H1 (cell line): ENCODE measurements around the gene C4orf33. TPM values are rescaled to one million over a fixed set of nuclear protein-coding genes. Genes with fewer than 3 reads are reported as not detected.
A peak's percentile ranks its signal among the peaks of the same experiment; 100 is the strongest.

Experiments used
- ASH2L ChIP-seq: fragments of 200-600, 300-600 bp; sonication (generic); IDR thresholded peaks from one replicate; pipeline ENCODE4 v1.7.1; 2017; ENCODE audit warnings: low read length
- BCL11A ChIP-seq, 2 experiments: IDR thresholded peaks; one replicate each; pipeline ENCODE4 v1.6.1; 2011; ENCODE audit warnings: low read depth in 2 of 2, low read length in 2 of 2, mild to moderate bottlenecking in 2 of 2
- CHD1 ChIP-seq: IDR thresholded peaks from 2 replicates; pipeline ENCODE4 v1.6.1; 2012; ENCODE audit warnings: low read depth, low read length, improper control_type of control experiment
- CREB1 ChIP-seq: IDR thresholded peaks from 2 replicates; pipeline ENCODE4 v1.6.1; 2012; ENCODE audit warnings: inconsistent platforms
- CTBP2 ChIP-seq: IDR thresholded peaks from 2 replicates; pipeline ENCODE4 v1.7.0; 2011; ENCODE audit warnings: borderline replicate concordance, mild to moderate bottlenecking, moderate library complexity, mixed read lengths, low read length; ENCODE audit not compliant: insufficient read depth, insufficient read length
- FOSL1 ChIP-seq: IDR thresholded peaks from 2 replicates; pipeline ENCODE4 v1.6.1; 2011; ENCODE audit warnings: mild to moderate bottlenecking, low read depth, low read length, moderate library complexity; ENCODE audit not compliant: insufficient read depth
- GTF2F1 ChIP-seq: IDR thresholded peaks from 2 replicates; pipeline ENCODE4 v1.6.1; 2012; ENCODE audit warnings: low read depth, low read length, improper control_type of control experiment, borderline replicate concordance
- HDAC2 ChIP-seq, 2 experiments: fragments of 300-600 bp in 1 of 2; sonication (generic) in 1 of 2; IDR thresholded peaks; 2 replicates each; pipeline ENCODE4 v1.6.1; 2011 to 2012; ENCODE audit warnings: low read depth in 2 of 2, low read length in 2 of 2, mild to moderate bottlenecking in 2 of 2, moderate library complexity in 2 of 2, borderline replicate concordance in 1 of 2, inconsistent platforms in 1 of 2
- KDM1A ChIP-seq: fragments of 200-600, 300-600 bp; sonication (generic); IDR thresholded peaks from 2 replicates; pipeline ENCODE4 v1.7.1; 2016; ENCODE audit warnings: mild to moderate bottlenecking, low read length, borderline replicate concordance
- KDM4A ChIP-seq: IDR thresholded peaks from one replicate; pipeline ENCODE4 v1.7.1; 2012; ENCODE audit warnings: low read depth, mild to moderate bottlenecking, moderate library complexity, low read length, inconsistent platforms; ENCODE audit not compliant: severe bottlenecking
- NANOG ChIP-seq: IDR thresholded peaks from 2 replicates; pipeline ENCODE4 v1.6.1; 2011; ENCODE audit warnings: low read length, low read depth, mild to moderate bottlenecking, inconsistent platforms; ENCODE audit not compliant: insufficient read depth, poor library complexity, severe bottlenecking
- SAP30 ChIP-seq: fragments of 300-600 bp; sonication (generic); IDR thresholded peaks from 2 replicates; pipeline ENCODE4 v1.7.1; 2012; ENCODE audit warnings: low read length, moderate library complexity, mild to moderate bottlenecking, inconsistent platforms; ENCODE audit not compliant: insufficient read depth, insufficient replicate concordance
- SIN3A ChIP-seq, 2 experiments: IDR thresholded peaks in 1 of 2; conservative IDR thresholded peaks in 1 of 2; 2 replicates each; pipeline ENCODE4 v1.6.1; 2011 to 2012; ENCODE audit warnings: low read length in 2 of 2, improper control_type of control experiment in 1 of 2, low read depth in 1 of 2, mild to moderate bottlenecking in 1 of 2
- SP4 ChIP-seq: IDR thresholded peaks from 2 replicates; pipeline ENCODE4 v1.6.1; 2012; ENCODE audit warnings: low read length, inconsistent platforms
- TAF7 ChIP-seq: optimal IDR thresholded peaks from 2 replicates; pipeline ENCODE3; 2011; ENCODE audit warnings: low read depth, mild to moderate bottlenecking, inconsistent platforms, low read length, moderate library complexity, borderline replicate concordance
- TBP ChIP-seq: IDR thresholded peaks from 2 replicates; pipeline ENCODE4 v1.6.1; 2011; ENCODE audit warnings: low read depth, low read length, improper control_type of control experiment
- TEAD4 ChIP-seq: IDR thresholded peaks from 2 replicates; pipeline ENCODE4 v1.6.1; 2012; ENCODE audit warnings: low read depth, low read length, inconsistent platforms, mixed read lengths
- polyA plus RNA-seq, 7 experiments: library from polyadenylated mRNA; depleted of rRNA in 3 of 7; stranded (reverse) in 5 of 7; unstranded in 2 of 7; fragments of >200 nt in 5 of 7; fragments of 200-250 nt in 2 of 7; gene quantifications; 1 replicate in 5 of 7; 2 replicates in 1 of 7; 4 replicates in 1 of 7; pipeline versions ENCODE4 v1.2.1 to v1.2.3, GENCODE V29; 2011 to 2013; ENCODE audit warnings: missing spikeins in 2 of 7, mixed read lengths in 2 of 7
- total RNA-seq: library from RNA; stranded (reverse); fragmentation: NEBNext Ultra II Directional; extraction: Animal tissue kit (Norgen Biotek cat#: 25700); gene quantifications from 2 replicates; pipeline ENCODE4 v1.2.1, GENCODE V29; 2021
- TF ChIP-seq, protein P1 (sequence below): IDR thresholded peaks from 2 replicates; pipeline ENCODE4 v1.6.1; 2012; ENCODE audit warnings: low read length, inconsistent platforms
- TF ChIP-seq, protein P2 (sequence below): IDR thresholded peaks from 2 replicates; pipeline ENCODE4 v1.6.1; 2012; ENCODE audit warnings: inconsistent platforms
- TF ChIP-seq, protein P3 (sequence below): IDR thresholded peaks from 2 replicates; pipeline ENCODE4 v1.6.1; 2011; ENCODE audit warnings: low read depth, mild to moderate bottlenecking, low read length; ENCODE audit not compliant: insufficient read depth

Gene C4orf33
- total and polyA plus RNA-seq, 2 of the 8 experiments (the other 6 are each of a cell fraction or from before 2014, with no cell fraction given) = 3.4 to 6.0 TPM

DNA sequence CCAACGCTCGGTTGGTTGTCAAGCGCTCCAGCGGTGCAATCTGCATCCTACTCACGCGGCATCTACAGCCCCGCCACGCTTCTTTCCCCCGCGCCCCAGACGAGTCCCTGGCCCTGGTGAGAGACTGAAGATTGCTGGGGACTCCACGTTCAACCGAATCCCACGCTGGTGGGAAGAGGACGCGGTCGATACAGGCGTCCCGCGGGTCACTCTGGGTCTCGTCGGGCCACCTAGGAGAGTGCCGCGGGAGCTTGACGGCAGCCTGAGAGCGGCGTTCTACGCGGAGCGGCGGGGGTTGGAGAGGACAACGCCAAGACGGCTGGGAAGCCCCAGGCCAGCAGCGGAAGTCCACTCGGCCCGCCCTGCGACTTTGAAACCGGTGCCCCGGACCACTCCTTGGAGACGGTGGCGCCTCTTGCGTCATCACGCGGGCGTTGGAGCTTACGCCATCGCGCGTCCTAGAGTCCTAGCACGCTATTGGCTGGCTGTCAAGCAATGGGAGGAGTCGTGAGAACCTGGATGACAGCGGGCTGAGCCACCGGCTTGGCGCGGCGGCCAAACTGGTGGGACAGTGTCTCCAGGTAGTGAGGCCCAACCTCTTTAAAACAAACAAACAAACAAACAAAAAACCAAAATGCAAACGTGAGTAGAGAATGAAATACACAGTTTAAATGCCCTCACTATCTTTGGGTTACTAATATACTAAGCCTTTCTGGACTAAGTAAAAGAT, 2.6 kb upstream of the C4orf33 start, which contains the start of gene SCLT1 (continued):
- peak; percentile 37 for TF ChIP-seq SAP30
- 0 out of 2 replicates have a peak, but pooled peaks have one; percentile 16 for TF ChIP-seq GTF2F1
- peak; percentile 93 for TF ChIP-seq KDM4A
- TF ChIP-seq CTBP2 = no peak
- TF ChIP-seq KDM1A = no peak
- TF ChIP-seq TEAD4 = no peak
- peak; percentile 90 to 94 for TF ChIP-seq SIN3A (conservative IDR thresholded peaks at IDR 0.05 in 1 of 2, IDR thresholded peaks at IDR 0.05 in 1 of 2; ENCODE audit: low read depth in 1 of 2, low read length in 2 of 2)
- TF ChIP-seq TAF7 = peak; percentile 56
- TF ChIP-seq CREB1 = peak; percentile 97
- TF ChIP-seq, protein P1, sequence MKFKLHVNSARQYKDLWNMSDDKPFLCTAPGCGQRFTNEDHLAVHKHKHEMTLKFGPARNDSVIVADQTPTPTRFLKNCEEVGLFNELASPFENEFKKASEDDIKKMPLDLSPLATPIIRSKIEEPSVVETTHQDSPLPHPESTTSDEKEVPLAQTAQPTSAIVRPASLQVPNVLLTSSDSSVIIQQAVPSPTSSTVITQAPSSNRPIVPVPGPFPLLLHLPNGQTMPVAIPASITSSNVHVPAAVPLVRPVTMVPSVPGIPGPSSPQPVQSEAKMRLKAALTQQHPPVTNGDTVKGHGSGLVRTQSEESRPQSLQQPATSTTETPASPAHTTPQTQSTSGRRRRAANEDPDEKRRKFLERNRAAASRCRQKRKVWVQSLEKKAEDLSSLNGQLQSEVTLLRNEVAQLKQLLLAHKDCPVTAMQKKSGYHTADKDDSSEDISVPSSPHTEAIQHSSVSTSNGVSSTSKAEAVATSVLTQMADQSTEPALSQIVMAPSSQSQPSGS = no peak; the same call in 1 of the 2 replicates
- no peak for TF ChIP-seq CHD1
- TF ChIP-seq FOSL1 = no peak
- no peak for TF ChIP-seq NANOG
- TF ChIP-seq, protein P2, sequence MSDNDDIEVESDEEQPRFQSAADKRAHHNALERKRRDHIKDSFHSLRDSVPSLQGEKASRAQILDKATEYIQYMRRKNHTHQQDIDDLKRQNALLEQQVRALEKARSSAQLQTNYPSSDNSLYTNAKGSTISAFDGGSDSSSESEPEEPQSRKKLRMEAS = peak; percentile 92
- TF ChIP-seq SP4 = no peak
- TF ChIP-seq, protein P3, sequence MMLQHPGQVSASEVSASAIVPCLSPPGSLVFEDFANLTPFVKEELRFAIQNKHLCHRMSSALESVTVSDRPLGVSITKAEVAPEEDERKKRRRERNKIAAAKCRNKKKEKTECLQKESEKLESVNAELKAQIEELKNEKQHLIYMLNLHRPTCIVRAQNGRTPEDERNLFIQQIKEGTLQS = peak; percentile 86
- TF ChIP-seq TBP = peak; percentile 73; the same call in 1 of the 2 replicates
- peak; percentile 98 for TF ChIP-seq ASH2L
- no peak for TF ChIP-seq BCL11A (IDR thresholded peaks at IDR 0.05; ENCODE audit: low read depth in 2 of 2, low read length in 2 of 2)
- no peak; a peak in 1 of 4 replicates for TF ChIP-seq HDAC2 (IDR thresholded peaks at IDR 0.05; ENCODE audit: borderline replicate concordance in 1 of 2, low read depth in 2 of 2, low read length in 2 of 2)
